ENCODE results near the gene ZMIZ1.

Gene ZMIZ1

DNA sequence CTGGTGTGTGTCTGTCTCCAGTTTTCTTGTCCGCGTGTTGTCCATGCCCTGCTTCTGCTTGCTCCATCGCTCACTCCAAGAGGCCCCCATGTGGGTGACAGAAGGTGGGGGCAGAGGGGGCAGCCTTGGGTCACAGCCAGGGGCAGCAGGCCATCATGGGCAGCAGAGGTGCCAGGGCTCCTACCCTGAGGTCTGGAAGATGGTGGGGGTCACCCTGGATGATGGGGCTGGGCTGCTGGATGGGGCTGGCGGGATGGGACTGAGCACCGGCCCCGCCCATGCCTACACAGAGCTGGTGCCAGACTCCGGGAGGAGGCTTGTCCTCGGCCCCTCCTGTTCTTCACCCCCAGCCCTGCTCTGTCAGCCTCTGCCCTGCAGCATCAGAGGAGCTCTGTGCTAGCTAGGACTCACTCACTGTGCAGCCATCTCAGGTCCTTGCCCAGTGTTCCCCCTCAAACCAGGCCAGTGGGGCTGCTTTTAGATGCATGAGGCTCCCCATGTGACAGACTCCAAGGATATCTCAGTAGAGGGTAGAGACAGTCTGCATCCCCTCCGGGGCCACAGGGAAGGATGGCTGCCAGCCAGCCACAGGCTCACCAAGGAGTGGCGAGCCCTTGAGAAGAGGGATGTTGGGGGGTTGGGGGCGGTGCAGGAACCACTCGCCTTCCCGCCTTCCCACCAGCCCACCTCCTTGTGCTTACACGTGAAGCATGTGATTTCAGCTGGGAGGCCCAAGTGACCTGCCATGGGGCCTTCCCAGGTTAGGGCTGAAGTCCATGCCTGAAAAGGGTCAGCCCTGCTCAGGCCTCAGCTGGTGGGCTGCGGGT lies 243.0 kb downstream of the ZMIZ1 start:
- TF ChIP-seq, protein P1, sequence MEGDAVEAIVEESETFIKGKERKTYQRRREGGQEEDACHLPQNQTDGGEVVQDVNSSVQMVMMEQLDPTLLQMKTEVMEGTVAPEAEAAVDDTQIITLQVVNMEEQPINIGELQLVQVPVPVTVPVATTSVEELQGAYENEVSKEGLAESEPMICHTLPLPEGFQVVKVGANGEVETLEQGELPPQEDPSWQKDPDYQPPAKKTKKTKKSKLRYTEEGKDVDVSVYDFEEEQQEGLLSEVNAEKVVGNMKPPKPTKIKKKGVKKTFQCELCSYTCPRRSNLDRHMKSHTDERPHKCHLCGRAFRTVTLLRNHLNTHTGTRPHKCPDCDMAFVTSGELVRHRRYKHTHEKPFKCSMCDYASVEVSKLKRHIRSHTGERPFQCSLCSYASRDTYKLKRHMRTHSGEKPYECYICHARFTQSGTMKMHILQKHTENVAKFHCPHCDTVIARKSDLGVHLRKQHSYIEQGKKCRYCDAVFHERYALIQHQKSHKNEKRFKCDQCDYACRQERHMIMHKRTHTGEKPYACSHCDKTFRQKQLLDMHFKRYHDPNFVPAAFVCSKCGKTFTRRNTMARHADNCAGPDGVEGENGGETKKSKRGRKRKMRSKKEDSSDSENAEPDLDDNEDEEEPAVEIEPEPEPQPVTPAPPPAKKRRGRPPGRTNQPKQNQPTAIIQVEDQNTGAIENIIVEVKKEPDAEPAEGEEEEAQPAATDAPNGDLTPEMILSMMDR (IDR thresholded peaks at IDR 0.05; ENCODE audit: low read depth, low read length): no peak
- H3K27me3 ChIP-seq (ENCODE audit: insufficient read depth, low read depth, severe bottlenecking): no peaks in the 10 kb centered on the region
- DNase-seq: no peak
- no peak overlapping the region for H3K27ac ChIP-seq
- H3K4me3 ChIP-seq (ENCODE audit: low read depth, low read length): no peak overlapping the region
- peaks cover 50% of the 10 kb centered on the region for H3K36me3 ChIP-seq
- no peaks in the 10 kb centered on the region for H3K9me3 ChIP-seq (ENCODE audit: severe bottlenecking)

DNA sequence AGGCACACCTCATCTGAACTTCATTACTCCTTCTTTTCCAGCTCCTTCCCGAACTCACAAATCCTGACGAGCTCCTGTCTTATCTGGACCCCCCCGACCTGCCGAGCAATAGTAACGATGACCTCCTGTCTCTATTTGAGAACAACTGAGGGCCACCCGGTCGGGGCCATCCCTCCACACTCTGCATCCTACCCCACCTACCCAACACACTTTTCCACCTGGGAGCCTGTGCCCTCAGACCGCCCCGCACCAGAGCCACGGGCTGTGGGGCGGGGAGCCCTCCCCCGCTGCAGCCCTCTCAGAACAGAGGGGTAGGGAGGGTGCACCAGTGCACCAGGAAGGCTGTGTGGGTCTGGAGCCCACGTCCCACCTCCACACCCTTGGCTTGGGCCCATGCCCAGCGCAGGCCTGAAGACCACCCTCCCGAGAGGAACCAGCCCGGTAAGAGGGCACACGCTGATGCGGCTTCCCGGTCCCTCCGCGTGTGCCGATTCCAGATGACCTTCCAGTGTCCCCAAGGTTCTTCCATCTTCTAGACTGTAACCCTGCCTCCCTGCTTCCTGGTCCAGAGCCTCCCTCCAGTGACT lies 243.9 kb downstream of the ZMIZ1 start:
- H3K9me3 ChIP-seq (ENCODE audit: severe bottlenecking): no peaks in the 10 kb centered on the region
- H3K27ac ChIP-seq: no peak overlapping the region
- no peak for DNase-seq
- TF ChIP-seq, protein P1 (IDR thresholded peaks at IDR 0.05; ENCODE audit: low read depth, low read length): no peak
- no peak overlapping the region for H3K4me3 ChIP-seq (ENCODE audit: low read depth, low read length)
- H3K36me3 ChIP-seq: peaks cover 41% of the 10 kb centered on the region
- no peaks in the 10 kb centered on the region for H3K27me3 ChIP-seq (ENCODE audit: insufficient read depth, low read depth, severe bottlenecking)

DNA sequence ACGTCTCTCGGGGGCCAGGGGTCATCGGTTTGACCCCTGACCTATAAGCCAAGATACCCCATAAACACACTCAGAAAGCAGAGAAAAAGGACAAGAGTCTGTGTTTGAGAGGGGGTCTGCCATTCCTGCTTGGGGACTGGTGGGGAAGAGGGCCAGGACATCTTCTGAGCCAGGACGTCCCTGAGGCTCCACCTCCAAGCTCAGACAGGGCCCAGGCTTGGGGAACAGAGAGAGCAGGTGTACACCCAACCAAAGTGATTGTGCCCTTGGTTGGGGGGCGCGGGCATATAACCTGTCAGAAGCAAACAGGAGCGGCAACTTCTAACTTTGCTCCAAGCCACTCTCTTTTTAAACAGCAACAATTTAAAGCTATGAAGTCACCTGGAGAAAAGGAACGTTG lies 244.6 kb downstream of the ZMIZ1 start:
- H3K9me3 ChIP-seq (ENCODE audit: severe bottlenecking): no peaks in the 10 kb centered on the region
- H3K27me3 ChIP-seq (ENCODE audit: insufficient read depth, low read depth, severe bottlenecking): no peaks in the 10 kb centered on the region
- no peak for DNase-seq
- peaks cover 35% of the 10 kb centered on the region for H3K36me3 ChIP-seq
- TF ChIP-seq, protein P1 (IDR thresholded peaks at IDR 0.05; ENCODE audit: low read depth, low read length): no peak
- no peak overlapping the region for H3K27ac ChIP-seq
- no peak overlapping the region for H3K4me3 ChIP-seq (ENCODE audit: low read depth, low read length)

DNA sequence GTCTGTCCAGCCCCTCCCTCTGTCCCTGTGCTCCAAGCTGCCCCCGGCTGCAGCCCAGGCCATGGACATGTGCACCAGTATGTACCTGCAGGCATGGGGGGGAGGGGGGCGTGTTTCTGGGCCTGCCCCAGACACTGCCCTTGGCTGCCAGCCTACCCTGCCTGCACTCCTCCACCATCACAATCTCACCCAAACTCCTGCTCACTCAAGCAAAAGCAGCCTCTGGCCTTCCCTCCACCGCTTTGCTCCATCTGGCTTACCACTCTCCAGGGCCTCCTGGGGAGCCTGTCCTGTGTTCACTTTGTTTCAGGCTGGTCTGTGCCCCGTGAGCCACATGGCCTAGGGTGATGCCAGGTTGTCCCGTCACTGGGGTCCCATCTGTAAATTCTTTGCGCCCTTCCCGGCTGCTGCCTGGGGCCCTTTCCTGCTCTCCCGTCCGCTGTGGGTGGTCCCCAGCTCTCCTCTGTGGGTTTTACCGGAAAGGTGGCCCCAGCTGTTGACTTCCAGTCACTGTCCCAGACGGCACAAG lies 245.2 kb downstream of the ZMIZ1 start:
- H3K27me3 ChIP-seq (ENCODE audit: insufficient read depth, low read depth, severe bottlenecking): no peaks in the 10 kb centered on the region
- H3K4me3 ChIP-seq (ENCODE audit: low read depth, low read length): no peak overlapping the region
- peaks cover 28% of the 10 kb centered on the region for H3K36me3 ChIP-seq
- TF ChIP-seq, protein P1 (IDR thresholded peaks at IDR 0.05; ENCODE audit: low read depth, low read length): no peak
- H3K27ac ChIP-seq: no peak overlapping the region
- no peaks in the 10 kb centered on the region for H3K9me3 ChIP-seq (ENCODE audit: severe bottlenecking)
- no peak for DNase-seq

DNA sequence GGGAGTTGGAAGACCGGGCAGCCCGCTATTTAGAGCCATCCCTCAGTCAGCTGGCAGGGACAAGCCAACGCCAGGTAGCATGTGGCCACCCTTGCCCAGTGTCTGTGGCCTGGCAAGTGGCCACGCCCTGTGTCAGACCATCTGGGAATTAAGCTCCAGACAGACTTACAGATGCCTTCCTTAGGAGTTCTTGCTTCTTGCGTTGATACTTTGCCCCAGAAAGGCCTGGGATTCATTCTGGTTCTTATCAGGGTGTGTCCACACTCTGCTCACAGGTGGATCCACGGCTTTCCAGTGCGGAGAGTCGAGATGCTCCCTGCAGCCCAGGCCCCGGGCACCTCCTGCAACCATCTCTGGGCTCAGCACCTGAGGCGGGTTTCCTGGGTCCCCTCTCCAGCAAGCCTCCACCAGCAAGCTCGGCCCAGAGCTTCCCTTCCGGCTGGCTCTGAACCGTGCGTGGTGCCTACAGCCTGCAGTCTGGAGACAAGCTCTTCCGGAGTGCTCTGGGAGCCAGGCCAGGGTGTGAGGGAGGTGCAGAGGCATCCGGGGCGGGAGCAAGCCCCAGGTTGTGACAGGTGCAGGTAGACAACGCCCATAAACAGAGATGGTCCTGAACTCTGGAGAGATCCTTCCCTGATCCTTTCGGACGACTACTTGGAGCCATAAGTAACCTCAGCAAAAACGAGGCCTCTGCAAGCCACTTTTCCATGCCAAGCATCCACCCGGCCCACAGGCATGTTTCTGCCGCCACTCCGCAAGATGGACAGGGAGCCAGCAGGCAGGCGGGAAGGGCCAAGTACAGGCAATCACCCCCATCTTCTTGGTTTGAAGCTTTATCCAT lies 246.2 kb downstream of the ZMIZ1 start:
- Histone ChIP-seq H3K27me3 (ENCODE audit: insufficient read depth, low read depth, severe bottlenecking) (no peaks in the 10 kb centered on the region), H3K27ac (no peak overlapping the region), H3K9me3 (ENCODE audit: severe bottlenecking) (no peaks in the 10 kb centered on the region), H3K36me3 (peaks cover 22% of the 10 kb centered on the region), H3K4me3 (ENCODE audit: low read depth, low read length) (no peak overlapping the region)
- no peak for DNase-seq
- TF ChIP-seq, protein P1 (IDR thresholded peaks at IDR 0.05; ENCODE audit: low read depth, low read length): no peak

Measured in WERI-Rb-1 (cell line).